HFF-Myc (cell line): ENCODE measurements around the gene PGAM1.
"Not testable (repeated sequence)": the region's sequence is repeated elsewhere in the genome, so short reads cannot be mapped to it uniquely, and the experiment has no call there.

Source experiments
- DNase-seq: peaks from one replicate; pipeline ENCODE4 v3.0.0-alpha.2; 2011; ENCODE audit warnings: low read depth; ENCODE audit errors: extremely low read depth
- H3K4me3 ChIP-seq: replicated peaks from 2 replicates; pipeline ENCODE4 v1.5.1; 2011; ENCODE audit warnings: low read depth, mild to moderate bottlenecking, control low read depth, low read length
- TF ChIP-seq, protein P1 (sequence below): IDR thresholded peaks from 2 replicates; pipeline ENCODE4 v1.5.1; 2012; ENCODE audit warnings: mild to moderate bottlenecking, low read depth, low read length, control low read depth; ENCODE audit errors: missing control alignments

Gene PGAM1

GRCh38 chr10:97407952-97408248 lies 18.1 kb upstream of the PGAM1 start:
- DNase-seq: no peak
- H3K4me3 ChIP-seq: no peak overlapping the region
- TF ChIP-seq, protein P1, sequence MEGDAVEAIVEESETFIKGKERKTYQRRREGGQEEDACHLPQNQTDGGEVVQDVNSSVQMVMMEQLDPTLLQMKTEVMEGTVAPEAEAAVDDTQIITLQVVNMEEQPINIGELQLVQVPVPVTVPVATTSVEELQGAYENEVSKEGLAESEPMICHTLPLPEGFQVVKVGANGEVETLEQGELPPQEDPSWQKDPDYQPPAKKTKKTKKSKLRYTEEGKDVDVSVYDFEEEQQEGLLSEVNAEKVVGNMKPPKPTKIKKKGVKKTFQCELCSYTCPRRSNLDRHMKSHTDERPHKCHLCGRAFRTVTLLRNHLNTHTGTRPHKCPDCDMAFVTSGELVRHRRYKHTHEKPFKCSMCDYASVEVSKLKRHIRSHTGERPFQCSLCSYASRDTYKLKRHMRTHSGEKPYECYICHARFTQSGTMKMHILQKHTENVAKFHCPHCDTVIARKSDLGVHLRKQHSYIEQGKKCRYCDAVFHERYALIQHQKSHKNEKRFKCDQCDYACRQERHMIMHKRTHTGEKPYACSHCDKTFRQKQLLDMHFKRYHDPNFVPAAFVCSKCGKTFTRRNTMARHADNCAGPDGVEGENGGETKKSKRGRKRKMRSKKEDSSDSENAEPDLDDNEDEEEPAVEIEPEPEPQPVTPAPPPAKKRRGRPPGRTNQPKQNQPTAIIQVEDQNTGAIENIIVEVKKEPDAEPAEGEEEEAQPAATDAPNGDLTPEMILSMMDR: no peak

DNA sequence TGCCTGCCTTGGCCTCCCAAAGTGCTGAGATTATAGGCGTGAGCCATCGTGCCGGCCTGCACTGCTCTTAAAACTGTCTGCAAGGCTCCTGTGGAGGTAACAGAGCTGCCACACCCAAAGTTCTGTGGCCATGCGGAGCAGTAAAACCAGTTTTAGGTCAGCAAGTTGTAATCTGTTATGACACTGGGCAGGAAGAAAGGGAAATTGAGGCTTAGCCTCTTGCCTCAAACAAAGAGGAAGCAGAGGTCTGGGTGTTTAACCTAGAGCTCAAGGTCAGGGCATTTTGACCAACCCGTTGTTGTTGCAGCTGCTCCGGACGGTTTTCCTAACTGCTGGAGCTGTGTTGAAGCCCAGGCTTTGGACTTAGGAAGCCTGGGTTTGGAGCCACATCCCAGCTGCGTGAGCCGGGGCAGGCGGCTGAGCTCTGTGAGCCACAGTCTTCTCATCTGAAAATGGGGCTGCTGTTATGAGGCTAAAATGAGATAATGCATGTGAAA lies 17.4 kb upstream of the PGAM1 start:
- H3K4me3 ChIP-seq: no peak overlapping the region
- TF ChIP-seq, protein P1: no peak
- no peak for DNase-seq

DNA sequence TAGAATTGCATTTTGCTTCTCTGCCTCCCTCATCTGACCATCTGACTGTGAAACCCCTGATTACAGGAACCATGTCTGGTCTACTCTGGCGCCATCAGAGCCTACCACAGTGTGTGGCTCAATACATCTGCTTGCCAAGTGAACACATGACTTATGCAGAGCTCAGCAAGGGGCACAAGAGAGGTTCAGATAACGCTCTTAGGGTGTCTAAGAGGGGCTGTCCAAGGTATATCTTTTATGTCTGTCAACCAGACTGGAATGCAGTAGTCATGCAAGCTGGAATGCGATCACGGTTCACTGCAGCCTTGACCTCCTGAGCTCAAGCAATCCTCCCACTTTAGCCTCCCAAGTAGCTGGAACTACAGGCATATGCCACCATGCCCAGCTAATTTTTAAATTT lies 14.6 kb upstream of the PGAM1 start:
- DNase-seq: no peak
- TF ChIP-seq, protein P1: no peak
- no peak overlapping the region for H3K4me3 ChIP-seq

- H3K4me3 ChIP-seq: no peak overlapping the region
- no peak for DNase-seq
- TF ChIP-seq, protein P1: no peak
Measured at GRCh38 chr10:97412891-97413304, 13.1 kb upstream of the PGAM1 start.

- no peak overlapping the region for H3K4me3 ChIP-seq
- TF ChIP-seq, protein P1: no peak
- no peak for DNase-seq
Measured at GRCh38 chr10:97416565-97416964, 9.4 kb upstream of the PGAM1 start.

DNA sequence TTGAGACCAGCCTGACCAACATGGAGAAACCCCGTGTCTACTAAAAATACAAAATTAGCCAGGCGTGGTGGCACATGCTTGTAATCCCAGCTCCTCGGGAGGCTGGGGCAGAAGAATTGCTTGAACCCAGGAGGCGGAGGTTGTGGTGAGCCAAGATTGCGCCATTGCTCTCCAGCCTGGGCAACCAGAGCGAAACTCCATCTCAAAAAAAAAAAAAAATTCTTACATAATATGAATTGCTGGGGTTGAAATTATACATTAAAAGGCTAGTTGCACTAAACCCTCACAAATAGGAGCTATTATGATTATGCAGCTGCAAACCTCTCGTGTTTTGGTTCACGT lies 2.3 kb upstream of the PGAM1 start:
- DNase-seq, H3K4me3 ChIP-seq: not testable (repeated sequence)

GRCh38 chr10:97426776-97427570 lies 982 bp downstream of the PGAM1 start:
- peak overlapping the region; percentile 65 for H3K4me3 ChIP-seq
- DNase-seq: no peak
- TF ChIP-seq, protein P1: no peak
